ENCODE results near the gene FOXC2.

DNA sequence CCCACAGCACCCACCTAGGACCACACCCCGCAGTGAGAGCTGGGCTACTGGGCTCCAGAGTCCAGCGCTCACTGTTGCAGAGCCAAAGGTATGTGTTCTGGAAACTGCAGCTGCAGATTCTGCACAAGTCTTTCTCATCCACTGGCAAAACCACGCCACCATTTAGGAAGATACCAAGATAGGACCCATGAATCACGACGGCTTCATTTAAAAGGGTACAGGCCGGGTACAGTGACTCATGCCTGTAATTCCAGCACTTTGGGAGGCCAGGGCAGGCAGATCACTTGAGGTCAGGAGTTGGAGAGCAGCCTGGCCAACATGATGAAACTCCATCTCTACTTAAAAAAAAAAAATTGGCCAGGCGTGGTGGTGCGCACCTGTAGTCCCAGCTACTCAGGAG lies 37.5 kb upstream of the FOXC2 start:
- no peak for TF ChIP-seq CTCF (IDR thresholded peaks at IDR 0.05)
- no peak for TF ChIP-seq POLR2A (IDR thresholded peaks at IDR 0.05)

Measured in sigmoid colon (tissue), 3 donors.